Neural progenitor cell (in vitro differentiated cells): ENCODE results near the gene ISCA2. TPM values are rescaled to one million over a fixed set of nuclear protein-coding genes. Genes with fewer than 3 reads are reported as not detected.

Experiments used
- DNase-seq: peaks from one replicate; pipeline ENCODE4 v3.0.0-alpha.2; 2016; ENCODE audit warnings: low spot score
- H2AFZ ChIP-seq: fragments of 200-600 bp; sonication (generic); replicated peaks from 2 replicates; pipeline ENCODE4 v1.6.1; 2016; ENCODE audit warnings: antibody characterized with exemption
- H3F3A ChIP-seq: fragments of 200-600 bp; sonication (generic); 2 replicates; pipeline ENCODE4 v1.6.1; 2016; ENCODE audit warnings: antibody characterized with exemption, low read depth
- H3K27ac ChIP-seq: fragments of 200-600 bp; sonication (generic); 2 replicates; pipeline ENCODE4 v1.5.1; 2016; ENCODE audit warnings: mild to moderate bottlenecking
- H3K27me3 ChIP-seq: fragments of 200-600 bp; sonication (generic); 2 replicates; pipeline ENCODE4 v1.6.1; 2016; ENCODE audit warnings: mild to moderate bottlenecking, moderate library complexity
- H3K36me3 ChIP-seq: fragments of 200-600 bp; sonication (generic); 2 replicates; pipeline ENCODE4 v1.5.1; 2016
- H3K4me1 ChIP-seq: fragments of 200-600 bp; sonication (generic); 2 replicates; pipeline ENCODE4 v1.6.1; 2016; ENCODE audit warnings: mixed run types
- H3K4me2 ChIP-seq: fragments of 200-600 bp; sonication (generic); 2 replicates; pipeline ENCODE4 v1.6.1; 2016
- H3K4me3 ChIP-seq: fragments of 200-600 bp; sonication (generic); 2 replicates; pipeline ENCODE4 v1.5.1; 2016
- H3K79me2 ChIP-seq: fragments of 200-600 bp; sonication (generic); 2 replicates; pipeline ENCODE4 v1.6.1; 2016; ENCODE audit warnings: low read depth
- H3K9ac ChIP-seq: fragments of 200-600 bp; sonication (generic); 2 replicates; pipeline ENCODE4 v1.6.1; 2016
- H3K9me3 ChIP-seq: fragments of 200-600 bp; sonication (generic); 2 replicates; pipeline ENCODE4 v1.5.1; 2016; ENCODE audit warnings: low read depth
- H4K20me1 ChIP-seq: fragments of 200-600 bp; sonication (generic); 2 replicates; pipeline ENCODE4 v1.6.1; 2016; ENCODE audit warnings: low read depth
- H3K27ac Mint-ChIP-seq: 3 replicates; pipeline ENCODE4 v1.8.0; 2021; ENCODE audit warnings: mixed read lengths
- H3K27me3 Mint-ChIP-seq: 2 replicates; pipeline ENCODE4 v1.8.0; 2022; ENCODE audit warnings: low read depth, mild to moderate bottlenecking, inconsistent platforms, moderate library complexity, mixed read lengths; ENCODE audit not compliant: insufficient read depth
- H3K36me3 Mint-ChIP-seq: 3 replicates; pipeline ENCODE4 v1.8.0; 2021; ENCODE audit warnings: mixed read lengths
- H3K4me1 Mint-ChIP-seq: 3 replicates; pipeline ENCODE4 v1.8.0; 2021; ENCODE audit warnings: mixed read lengths
- H3K4me3 Mint-ChIP-seq: 3 replicates; pipeline ENCODE4 v1.8.0; 2021; ENCODE audit warnings: mild to moderate bottlenecking, moderate library complexity, mixed read lengths
- H3K9me3 Mint-ChIP-seq: 3 replicates; pipeline ENCODE4 v1.8.0; 2020; ENCODE audit warnings: mixed read lengths
- EZH2 ChIP-seq: fragments of 200-600 bp; sonication (generic); IDR thresholded peaks from 2 replicates; pipeline ENCODE4 v1.6.1; 2017; ENCODE audit warnings: antibody characterized with exemption, mild to moderate bottlenecking, moderate library complexity
- EZH2phosphoT487 ChIP-seq: fragments of 200-600 bp; sonication (generic); IDR thresholded peaks from 2 replicates; pipeline ENCODE4 v1.6.1; 2017; ENCODE audit warnings: antibody characterized with exemption
- total RNA-seq: library from RNA; depleted of rRNA; stranded (reverse); fragments of >200 nt; gene quantifications from 2 replicates; pipeline ENCODE4 v1.2.3, GENCODE V29; 2015; ENCODE audit warnings: low replicate concordance
- TF ChIP-seq, protein P1 (sequence below): fragments of 200-600 bp; sonication (generic); IDR thresholded peaks from 2 replicates; pipeline ENCODE4 v1.5.1; 2017; ENCODE audit warnings: antibody characterized with exemption, mild to moderate bottlenecking

Gene ISCA2
- total RNA-seq, 1 donor from 2014 or later: 45.5 TPM

DNA sequence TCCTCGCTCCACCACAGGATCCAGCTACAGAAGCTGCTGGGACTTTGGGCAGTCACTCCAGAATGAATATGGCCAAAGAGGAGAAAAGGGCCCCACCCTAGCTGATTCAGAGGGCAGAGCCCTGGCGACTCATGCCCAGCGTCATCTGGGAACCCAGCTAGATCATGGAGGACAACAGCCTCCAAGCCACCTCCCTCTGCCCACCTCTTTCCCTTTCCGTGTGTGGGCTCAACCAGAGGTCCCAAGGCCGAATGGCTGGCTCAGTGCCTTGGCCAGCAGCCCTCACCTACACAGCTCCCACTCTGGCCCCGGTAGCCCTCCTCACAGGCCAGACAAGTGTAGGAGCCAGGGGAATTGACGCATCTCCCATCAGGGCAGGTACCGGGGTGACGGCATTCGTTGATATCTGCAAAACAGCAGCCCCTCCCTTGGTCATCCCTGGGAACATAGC, 17.4 kb downstream of the ISCA2 start:
- H3K4me1 Mint-ChIP-seq: peaks cover 51% of the 10 kb centered on the region
- H3K36me3 ChIP-seq: no peaks in the 10 kb centered on the region
- H3K27me3 Mint-ChIP-seq: peaks cover 8% of the 10 kb centered on the region
- H2AFZ ChIP-seq: peak overlapping the region; percentile 27
- H4K20me1 ChIP-seq: no peaks in the 10 kb centered on the region
- no peaks in the 10 kb centered on the region for H3K27me3 ChIP-seq
- H3K9me3 ChIP-seq: no peaks in the 10 kb centered on the region
- H3K9ac ChIP-seq: no peak overlapping the region
- H3K79me2 ChIP-seq: no peaks in the 10 kb centered on the region
- no peaks in the 10 kb centered on the region for H3F3A ChIP-seq
- H3K36me3 Mint-ChIP-seq: no peaks in the 10 kb centered on the region
- no peak overlapping the region for H3K4me3 ChIP-seq
- DNase-seq: no peak
- peak overlapping the region; percentile 18 for H3K4me3 Mint-ChIP-seq
- H3K27ac Mint-ChIP-seq: peak overlapping the region; percentile 96
- no peak overlapping the region for H3K27ac ChIP-seq
- peak overlapping the region; percentile 31 for H3K4me2 ChIP-seq
- no peaks in the 10 kb centered on the region for H3K9me3 Mint-ChIP-seq
- H3K4me1 ChIP-seq: peaks cover 21% of the 10 kb centered on the region
- TF ChIP-seq EZH2phosphoT487 (no peak), EZH2 (no peak)
- TF ChIP-seq, protein P1, sequence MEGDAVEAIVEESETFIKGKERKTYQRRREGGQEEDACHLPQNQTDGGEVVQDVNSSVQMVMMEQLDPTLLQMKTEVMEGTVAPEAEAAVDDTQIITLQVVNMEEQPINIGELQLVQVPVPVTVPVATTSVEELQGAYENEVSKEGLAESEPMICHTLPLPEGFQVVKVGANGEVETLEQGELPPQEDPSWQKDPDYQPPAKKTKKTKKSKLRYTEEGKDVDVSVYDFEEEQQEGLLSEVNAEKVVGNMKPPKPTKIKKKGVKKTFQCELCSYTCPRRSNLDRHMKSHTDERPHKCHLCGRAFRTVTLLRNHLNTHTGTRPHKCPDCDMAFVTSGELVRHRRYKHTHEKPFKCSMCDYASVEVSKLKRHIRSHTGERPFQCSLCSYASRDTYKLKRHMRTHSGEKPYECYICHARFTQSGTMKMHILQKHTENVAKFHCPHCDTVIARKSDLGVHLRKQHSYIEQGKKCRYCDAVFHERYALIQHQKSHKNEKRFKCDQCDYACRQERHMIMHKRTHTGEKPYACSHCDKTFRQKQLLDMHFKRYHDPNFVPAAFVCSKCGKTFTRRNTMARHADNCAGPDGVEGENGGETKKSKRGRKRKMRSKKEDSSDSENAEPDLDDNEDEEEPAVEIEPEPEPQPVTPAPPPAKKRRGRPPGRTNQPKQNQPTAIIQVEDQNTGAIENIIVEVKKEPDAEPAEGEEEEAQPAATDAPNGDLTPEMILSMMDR: no peak

DNA sequence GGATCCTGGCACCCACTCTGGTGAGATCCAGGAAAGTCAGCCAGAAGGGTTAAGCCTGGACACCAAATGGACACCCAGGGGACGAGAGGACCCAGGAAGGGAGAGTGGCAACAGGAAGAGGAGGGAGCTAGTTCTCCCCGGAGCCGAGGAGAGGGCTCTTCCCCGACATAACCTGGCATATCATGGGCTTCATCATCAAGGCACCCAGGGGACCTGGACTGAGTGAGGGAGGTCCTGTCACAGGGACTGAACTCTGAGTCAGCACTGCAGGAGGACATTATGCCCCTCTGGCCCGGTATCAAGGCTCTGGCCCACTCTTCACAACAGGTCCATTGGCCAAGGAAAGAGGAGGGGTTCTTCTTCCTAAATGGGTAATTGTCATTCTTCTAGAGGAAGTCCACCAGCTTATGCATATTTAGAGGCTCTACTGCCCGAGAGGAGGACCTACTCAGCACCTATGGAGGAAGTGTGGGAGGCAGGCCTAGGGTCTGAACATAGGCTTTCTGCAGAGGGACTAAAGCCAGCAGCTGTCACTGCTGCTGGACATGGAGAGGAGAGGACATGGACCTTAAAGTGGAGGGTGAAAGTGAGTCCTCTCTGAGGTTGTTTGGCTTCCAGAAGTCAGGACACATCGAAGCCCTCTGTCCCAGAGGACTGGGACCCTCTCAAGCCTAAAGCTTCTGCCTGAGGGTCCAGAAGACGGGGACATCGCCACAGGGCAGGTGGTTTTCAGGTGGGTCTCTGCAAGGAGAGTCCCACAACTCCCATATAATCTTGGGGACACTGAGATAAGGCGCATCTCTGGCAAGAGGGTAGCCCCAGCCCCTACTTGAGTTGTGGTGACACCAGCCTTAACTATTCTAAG, 18.6 kb downstream of the ISCA2 start:
- no peaks in the 10 kb centered on the region for H3K36me3 ChIP-seq
- peaks cover 13% of the 10 kb centered on the region for H3K27me3 Mint-ChIP-seq
- H3K9ac ChIP-seq: no peak overlapping the region
- no peak overlapping the region for H3K27ac Mint-ChIP-seq
- no peak overlapping the region for H3K4me3 ChIP-seq
- H3K4me1 Mint-ChIP-seq: peaks cover 53% of the 10 kb centered on the region
- H2AFZ ChIP-seq: no peak overlapping the region
- no peaks in the 10 kb centered on the region for H3F3A ChIP-seq
- TF ChIP-seq, protein P1: no peak
- no peak for TF ChIP-seq EZH2phosphoT487
- no peak for TF ChIP-seq EZH2
- no peak overlapping the region for H3K4me2 ChIP-seq
- no peak overlapping the region for H3K4me3 Mint-ChIP-seq
- H3K27me3 ChIP-seq: no peaks in the 10 kb centered on the region
- no peak overlapping the region for H3K27ac ChIP-seq
- H3K4me1 ChIP-seq: peaks cover 21% of the 10 kb centered on the region
- H3K79me2 ChIP-seq: no peaks in the 10 kb centered on the region
- no peaks in the 10 kb centered on the region for H4K20me1 ChIP-seq
- DNase-seq: no peak
- no peaks in the 10 kb centered on the region for H3K9me3 Mint-ChIP-seq
- H3K9me3 ChIP-seq: no peaks in the 10 kb centered on the region
- H3K36me3 Mint-ChIP-seq: no peaks in the 10 kb centered on the region

GRCh38 chr14:74514471-74514941, 20.9 kb downstream of the ISCA2 start:
- no peak for DNase-seq

More at GRCh38 chr14:74514471-74514941, 20.9 kb downstream of the ISCA2 start:
- H3K79me2 ChIP-seq: no peaks in the 10 kb centered on the region
- H3K27ac Mint-ChIP-seq: peak overlapping the region; percentile 66
- no peak overlapping the region for H3K4me2 ChIP-seq
- no peak overlapping the region for H3K4me3 ChIP-seq
- no peaks in the 10 kb centered on the region for H3K27me3 ChIP-seq
- no peaks in the 10 kb centered on the region for H3K9me3 ChIP-seq
- H2AFZ ChIP-seq: no peak overlapping the region
- H3K36me3 ChIP-seq: no peaks in the 10 kb centered on the region
- H3K9ac ChIP-seq: no peak overlapping the region
- H3F3A ChIP-seq: no peaks in the 10 kb centered on the region
- peaks cover 13% of the 10 kb centered on the region for H3K27me3 Mint-ChIP-seq
- TF ChIP-seq, protein P1: no peak
- TF ChIP-seq EZH2 (no peak), EZH2phosphoT487 (no peak)
- H3K9me3 Mint-ChIP-seq: no peaks in the 10 kb centered on the region
- H3K4me1 Mint-ChIP-seq: peaks cover 46% of the 10 kb centered on the region
- H3K27ac ChIP-seq: no peak overlapping the region
- no peaks in the 10 kb centered on the region for H3K36me3 Mint-ChIP-seq
- H4K20me1 ChIP-seq: no peaks in the 10 kb centered on the region
- peaks cover 17% of the 10 kb centered on the region for H3K4me1 ChIP-seq
- no peak overlapping the region for H3K4me3 Mint-ChIP-seq
